Cardiac muscle cell (in vitro differentiated cells and primary cell): ENCODE data around the gene PBX4. TPM values are rescaled to one million over a fixed set of nuclear protein-coding genes. Genes with fewer than 3 reads are reported as not detected.

Source experiments
- DNase-seq, 2 donors: peaks; one replicate each; pipeline versions ENCODE4 v3.0.0 to v3.0.0-alpha.2; 2010 to 2017; ENCODE audit warnings: low read depth in 1 of 2, low spot score in 1 of 2
- H3K27ac ChIP-seq: fragments of 200-600 bp; sonication (generic); 2 replicates; pipeline ENCODE4 v1.5.1; 2016
- H3K27me3 ChIP-seq: fragments of 200-600 bp; sonication (generic); 2 replicates; pipeline ENCODE4 v1.6.0; 2016; ENCODE audit warnings: control low read depth
- H3K36me3 ChIP-seq: fragments of 200-600 bp; sonication (generic); 2 replicates; pipeline ENCODE4 v1.5.1; 2016; ENCODE audit warnings: control low read depth
- H3K4me1 ChIP-seq: fragments of 200-600 bp; sonication (generic); 2 replicates; pipeline ENCODE4 v1.8.1; 2017; ENCODE audit warnings: low read depth, mild to moderate bottlenecking, mixed run types
- H3K4me3 ChIP-seq: fragments of 200-600 bp; sonication (generic); 2 replicates; pipeline ENCODE4 v1.5.1; 2016; ENCODE audit warnings: mild to moderate bottlenecking
- H3K9me3 ChIP-seq: fragments of 200-600 bp; sonication (generic); 2 replicates; pipeline ENCODE4 v1.5.1; 2017; ENCODE audit warnings: low read depth, mild to moderate bottlenecking, control low read depth
- CTCF ChIP-seq: IDR thresholded peaks from 2 replicates; pipeline ENCODE4 v1.5.1; 2012; ENCODE audit warnings: low read depth, mild to moderate bottlenecking, low read length
- polyA plus RNA-seq: library from polyadenylated mRNA; unstranded; fragments of >200 nt; fragmentation: Nextera tagmentation; extraction: Ambion mirVana; gene quantifications from 2 replicates; pipeline ENCODE4 v1.2.1, GENCODE V29; 2016
- total RNA-seq: library from RNA; depleted of rRNA; stranded (reverse); fragments of >200 nt; gene quantifications from 2 replicates; pipeline ENCODE4 v1.2.3, GENCODE V29; 2016

PBX4 gene
- total and polyA plus RNA-seq, 2 experiments from 2014 or later, result 10.9 to 11.8 TPM

GRCh38 chr19:19594381-19594780, 24.1 kb downstream of the PBX4 start:
- no peak overlapping the region for H3K27ac ChIP-seq
- no peaks in the 10 kb centered on the region for H3K36me3 ChIP-seq
- no peak for TF ChIP-seq CTCF
- no peaks in the 10 kb centered on the region for H3K27me3 ChIP-seq
- H3K4me1 ChIP-seq, result peaks cover 4% of the 10 kb centered on the region
- H3K9me3 ChIP-seq, result no peaks in the 10 kb centered on the region
- H3K4me3 ChIP-seq, result no peak overlapping the region
- no peak for DNase-seq

DNA sequence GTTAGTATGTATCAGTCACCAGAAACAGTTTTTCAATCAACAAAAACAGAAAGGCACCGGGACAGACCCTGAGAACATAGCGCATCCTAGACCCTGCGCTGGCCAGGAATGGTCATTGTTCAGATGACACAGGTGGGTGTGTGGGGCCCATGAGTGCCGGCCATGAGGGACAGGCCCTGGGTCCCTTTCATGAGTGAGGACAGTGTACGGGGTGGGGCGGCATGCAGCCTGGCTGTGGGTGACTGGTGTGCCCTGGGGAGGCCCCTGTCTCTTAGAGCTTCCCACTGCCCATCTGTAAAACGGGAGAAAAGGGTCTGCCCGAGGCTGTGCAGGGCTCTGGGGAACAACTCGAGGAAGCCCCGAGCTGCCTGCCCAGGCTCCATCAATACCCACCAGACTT, 25.8 kb downstream of the PBX4 start:
- no peak for TF ChIP-seq CTCF
- Histone ChIP-seq H3K27ac (no peak overlapping the region), H3K36me3 (no peaks in the 10 kb centered on the region)

DNA sequence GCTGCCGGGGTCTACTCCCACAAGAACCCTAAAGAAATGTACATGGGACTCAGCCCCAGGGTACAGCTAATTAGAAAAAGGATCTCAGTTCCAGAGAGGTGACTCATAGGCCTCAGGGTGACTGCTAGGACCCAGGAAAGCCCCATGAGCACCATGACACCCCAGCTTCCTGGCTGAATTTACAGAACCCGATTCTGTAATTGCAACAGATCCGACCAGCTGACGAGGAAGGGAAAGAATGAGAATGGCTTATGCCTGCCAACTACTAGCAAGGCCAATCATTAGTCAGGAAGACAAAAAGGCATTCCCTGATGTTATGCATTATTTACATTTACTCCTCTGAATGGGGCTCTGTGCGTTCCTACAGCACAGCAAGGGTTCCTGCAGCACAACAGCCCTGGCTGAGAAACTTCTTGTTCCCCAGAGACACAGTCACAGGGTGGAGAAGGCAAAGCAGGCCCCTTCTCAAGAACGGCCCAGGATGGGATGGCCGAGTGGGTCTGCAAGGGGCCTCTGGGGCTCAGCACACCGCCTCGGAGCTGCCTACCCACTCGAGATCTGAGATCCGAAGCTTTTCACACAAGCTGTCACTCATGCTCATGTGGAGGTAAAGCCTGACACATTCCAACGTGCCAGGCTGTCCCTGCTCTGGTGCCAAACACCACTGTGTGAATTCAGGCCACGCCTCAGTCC, 27.2 kb downstream of the PBX4 start:
- no peak overlapping the region for H3K4me3 ChIP-seq
- no peaks in the 10 kb centered on the region for H3K27me3 ChIP-seq
- H3K4me1 ChIP-seq, result no peaks in the 10 kb centered on the region
- no peaks in the 10 kb centered on the region for H3K36me3 ChIP-seq
- DNase-seq, result peak in 1 of 2 donors; percentile 94
- no peak for TF ChIP-seq CTCF
- no peaks in the 10 kb centered on the region for H3K9me3 ChIP-seq
- H3K27ac ChIP-seq, result no peak overlapping the region

More for the DNA sequence above, 25.8 kb downstream of the PBX4 start:
- no peak for DNase-seq
- H3K27me3 ChIP-seq, result no peaks in the 10 kb centered on the region
- peaks cover 2% of the 10 kb centered on the region for H3K4me1 ChIP-seq
- no peak overlapping the region for H3K4me3 ChIP-seq
- no peaks in the 10 kb centered on the region for H3K9me3 ChIP-seq

DNA sequence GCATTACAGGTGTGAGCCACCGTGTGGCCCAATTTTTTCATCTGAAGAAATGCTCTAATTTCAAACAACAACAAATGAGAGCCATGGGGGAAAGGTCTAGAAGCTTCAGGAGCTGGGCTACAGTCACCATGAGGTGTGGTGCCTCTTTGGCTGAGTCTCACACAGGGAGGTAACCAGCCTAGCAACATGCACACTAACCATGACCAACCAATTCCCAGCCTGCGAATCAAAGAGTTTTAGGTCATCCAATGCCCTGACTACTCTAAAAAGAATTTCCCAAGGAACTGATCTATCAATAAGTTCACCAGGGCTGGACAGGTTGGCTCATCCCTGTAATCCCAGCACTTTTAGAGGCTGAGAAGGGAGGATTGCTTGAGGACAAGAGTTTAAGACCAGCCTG, 29.9 kb downstream of the PBX4 start:
- no peak overlapping the region for H3K4me3 ChIP-seq
- TF ChIP-seq CTCF, result no peak
- no peaks in the 10 kb centered on the region for H3K27me3 ChIP-seq
- no peaks in the 10 kb centered on the region for H3K4me1 ChIP-seq
- no peaks in the 10 kb centered on the region for H3K9me3 ChIP-seq
- H3K27ac ChIP-seq, result no peak overlapping the region
- no peaks in the 10 kb centered on the region for H3K36me3 ChIP-seq
- no peak for DNase-seq

GRCh38 chr19:19587771-19588170, 30.7 kb downstream of the PBX4 start:
- no peak overlapping the region for H3K4me3 ChIP-seq
- no peaks in the 10 kb centered on the region for H3K9me3 ChIP-seq
- DNase-seq, result no peak
- no peaks in the 10 kb centered on the region for H3K27me3 ChIP-seq
- TF ChIP-seq CTCF, result no peak
- no peaks in the 10 kb centered on the region for H3K36me3 ChIP-seq
- H3K27ac ChIP-seq, result no peak overlapping the region
- H3K4me1 ChIP-seq, result no peaks in the 10 kb centered on the region
